GM20431 (cell line): ENCODE results near the gene SARM1.
"Not testable (repeated sequence)": the region's sequence is repeated elsewhere in the genome, so short reads cannot be mapped to it uniquely, and the experiment has no call there.

Experiments
- in situ Hi-C: fragments of 300-500 bp; cut with MseI, MboI; formaldehyde crosslinking; loops from one replicate; pipeline ENCODE4 v1.15.0; 2020; ENCODE audit warnings: low sequenced_read_pairs; ENCODE audit not compliant: unreplicated experiment

SARM1 gene

GRCh38 chr17:28412099-28412498 is 40.6 kb downstream of the SARM1 start:
- in situ Hi-C loops: no loop called here

GRCh38 chr17:28413804-28414203 is 42.3 kb downstream of the SARM1 start:
- in situ Hi-C loops: no loop called here

GRCh38 chr17:28415886-28416285 is 44.4 kb downstream of the SARM1 start:
- in situ Hi-C loops: no loop called here

- in situ Hi-C loops: no loop called here
These were observed 45.3 kb downstream of the SARM1 start for GRCh38 chr17:28416703-28417311.

GRCh38 chr17:28421787-28422305 is 50.4 kb downstream of the SARM1 start:
- in situ Hi-C loops: no loop called here

GRCh38 chr17:28425206-28425605 is 53.7 kb downstream of the SARM1 start:
- in situ Hi-C loops: no loop called here

- in situ Hi-C loops: no loop called here
These were observed 54.6 kb downstream of the SARM1 start for GRCh38 chr17:28426081-28426519.

GRCh38 chr17:28427371-28427770 is 55.9 kb downstream of the SARM1 start:
- in situ Hi-C loops: no loop called here

- in situ Hi-C loops: not testable (repeated sequence)
These were observed 56.5 kb downstream of the SARM1 start for GRCh38 chr17:28427982-28428381.

- in situ Hi-C loops: no loop called here
These were observed 62.2 kb downstream of the SARM1 start for GRCh38 chr17:28433721-28434120.

- in situ Hi-C loops: not testable (repeated sequence)
These were observed 62.8 kb downstream of the SARM1 start for GRCh38 chr17:28434326-28434725.

GRCh38 chr17:28443901-28444638 is 72.6 kb downstream of the SARM1 start:
- in situ Hi-C loops: no loop called here

- in situ Hi-C loops: no loop called here
These were observed 75.4 kb downstream of the SARM1 start for GRCh38 chr17:28446716-28447395.

GRCh38 chr17:28447396-28447760 is 75.9 kb downstream of the SARM1 start:
- in situ Hi-C loops: no loop called here

GRCh38 chr17:28449859-28450258 is 78.4 kb downstream of the SARM1 start:
- in situ Hi-C loops: no loop called here
